ENCODE measurements around the gene ZNF519.
"Not testable (repeated sequence)": the region's sequence is repeated elsewhere in the genome, so short reads cannot be mapped to it uniquely, and the experiment has no call there.

ZNF519 gene

DNA sequence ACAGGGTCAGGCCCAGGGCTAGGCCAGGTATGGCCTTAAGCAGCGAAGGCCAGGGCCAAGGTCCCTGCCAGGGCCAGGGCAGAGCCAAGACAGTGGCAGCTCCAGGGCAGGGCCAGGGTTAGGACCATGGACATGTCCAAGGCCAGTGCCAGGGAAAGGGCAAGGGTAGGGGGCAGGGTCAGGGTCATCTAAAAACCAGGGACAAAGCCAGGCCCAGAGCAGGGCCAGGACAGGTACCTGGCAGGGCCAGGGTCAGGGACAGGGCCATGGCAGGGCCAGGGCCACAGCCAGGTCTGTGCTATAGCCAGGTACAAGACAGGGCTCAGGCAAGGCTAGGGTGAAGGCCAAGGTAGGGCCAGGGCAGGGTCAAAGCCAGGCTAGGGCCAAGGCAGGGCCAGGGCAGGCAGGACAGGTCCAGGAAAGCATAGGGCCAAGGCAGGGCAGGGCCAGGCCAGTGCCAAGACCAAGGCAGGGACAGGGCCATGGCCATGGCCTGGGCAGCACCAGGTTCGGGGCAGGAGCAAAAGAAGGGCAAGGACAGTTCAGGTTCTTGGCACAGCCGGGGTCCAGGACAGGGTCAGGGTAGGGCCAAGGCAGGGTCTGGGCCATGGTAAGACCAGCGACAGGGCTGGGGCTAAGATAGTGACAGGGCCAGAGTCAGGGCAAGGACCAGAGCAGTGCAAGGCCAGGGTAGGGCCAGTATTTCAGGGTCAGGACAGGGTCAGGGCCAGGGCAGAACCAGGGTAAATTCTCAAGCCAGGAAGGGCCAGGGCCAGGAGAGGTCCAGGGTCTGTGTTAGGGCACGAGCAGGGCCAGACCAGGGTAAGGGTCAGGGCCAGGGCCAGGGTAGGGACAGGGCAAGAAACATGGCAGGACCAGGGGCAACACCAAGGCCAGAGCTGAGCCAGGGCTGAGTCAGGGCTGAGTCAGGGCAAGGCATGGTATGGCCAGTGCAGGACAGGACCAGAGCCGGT lies 40.2 kb upstream of the ZNF519 start:
- H3K27me3 ChIP-seq (ENCODE audit: insufficient read depth, low read length); H3K4me1 ChIP-seq (ENCODE audit: control insufficient read depth in 1 of 2, insufficient read depth in 2 of 2, low read length in 2 of 2); H4K91ac ChIP-seq (ENCODE audit: low read depth, low read length); H3K27ac ChIP-seq (ENCODE audit: low read depth, low read length); H2BK120ac ChIP-seq (ENCODE audit: insufficient read depth, low read length, poor library complexity); H3K9ac ChIP-seq (ENCODE audit: low read length); H3K4ac ChIP-seq (ENCODE audit: low read depth, low read length); H3K4me2 ChIP-seq (ENCODE audit: low read length); H3K79me1 ChIP-seq (ENCODE audit: low read length); H4K12ac ChIP-seq (ENCODE audit: low read depth, low read length); H4K8ac ChIP-seq (ENCODE audit: low read depth, low read length); H3K14ac ChIP-seq (ENCODE audit: low read length); H3K79me2 ChIP-seq (ENCODE audit: control insufficient read depth, insufficient read depth, low read length, poor library complexity); H2BK5ac ChIP-seq (ENCODE audit: low read depth, low read length, poor library complexity); H3K4me3 ChIP-seq (ENCODE audit: low read depth, low read length); H3K36me3 ChIP-seq (ENCODE audit: control insufficient read depth in 1 of 2, insufficient read depth in 2 of 2, low read length in 2 of 2); DNase-seq; H2AFZ ChIP-seq (ENCODE audit: insufficient read depth, low read length, poor library complexity); H2AK5ac ChIP-seq (ENCODE audit: low read length); H3K18ac ChIP-seq (ENCODE audit: low read length); H3K23ac ChIP-seq (ENCODE audit: low read length); H2BK12ac ChIP-seq (ENCODE audit: low read length): not testable (repeated sequence)
- WGBS (ENCODE audit: extremely low coverage, insufficient coverage, insufficient read length): no CpG with 5 or more reads among the region's 6 CpGs
- peaks cover 49% of the 10 kb centered on the region for H3K9me3 ChIP-seq (ENCODE audit: insufficient read depth, low read depth, low read length)

DNA sequence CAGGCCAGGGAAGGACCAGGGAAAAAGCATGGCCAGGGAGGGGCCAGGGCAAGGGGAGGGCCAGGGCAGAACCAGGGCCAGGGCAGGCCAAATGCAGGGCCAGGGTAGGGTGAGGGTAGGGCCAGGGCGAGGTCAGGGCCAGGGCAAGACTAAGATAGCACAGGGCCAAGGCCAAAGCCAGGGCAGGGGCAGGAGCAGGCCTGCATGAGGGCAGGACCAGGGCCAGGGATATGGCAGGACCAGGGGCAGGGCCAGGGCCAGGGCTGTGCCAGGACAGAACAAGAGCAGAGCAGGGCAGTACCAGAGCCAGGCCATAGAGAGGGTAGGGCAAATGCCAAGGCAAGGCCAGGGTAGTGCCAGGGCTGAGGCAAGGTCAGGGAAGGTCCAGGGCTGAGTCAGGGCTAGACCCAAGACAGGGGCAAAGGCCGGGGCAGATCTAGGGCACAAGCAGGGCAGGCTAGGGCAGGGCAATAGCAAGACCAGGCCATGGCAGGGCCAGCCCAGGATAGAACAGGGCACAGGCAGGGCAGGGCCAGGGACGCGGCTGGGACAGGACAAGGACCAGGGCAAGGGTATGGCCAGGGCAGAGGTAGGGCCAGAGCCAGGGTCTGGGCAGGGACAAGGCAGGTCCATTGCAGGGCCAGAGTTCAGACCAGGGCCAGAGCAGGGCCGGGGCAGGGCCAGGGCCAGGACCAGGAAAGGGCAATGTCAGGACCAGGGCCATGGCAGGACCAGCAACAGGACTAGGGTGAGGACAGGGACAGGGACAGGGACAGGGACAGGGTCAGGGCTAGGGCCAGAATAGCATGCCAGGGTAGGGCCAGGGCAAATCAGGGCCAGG lies 39.3 kb upstream of the ZNF519 start:
- not testable (repeated sequence) for H3K4ac ChIP-seq (ENCODE audit: low read depth, low read length); H3K27ac ChIP-seq (ENCODE audit: low read depth, low read length)
- no CpG with 5 or more reads among the region's 5 CpGs for WGBS (ENCODE audit: extremely low coverage, insufficient coverage, insufficient read length)

DNA sequence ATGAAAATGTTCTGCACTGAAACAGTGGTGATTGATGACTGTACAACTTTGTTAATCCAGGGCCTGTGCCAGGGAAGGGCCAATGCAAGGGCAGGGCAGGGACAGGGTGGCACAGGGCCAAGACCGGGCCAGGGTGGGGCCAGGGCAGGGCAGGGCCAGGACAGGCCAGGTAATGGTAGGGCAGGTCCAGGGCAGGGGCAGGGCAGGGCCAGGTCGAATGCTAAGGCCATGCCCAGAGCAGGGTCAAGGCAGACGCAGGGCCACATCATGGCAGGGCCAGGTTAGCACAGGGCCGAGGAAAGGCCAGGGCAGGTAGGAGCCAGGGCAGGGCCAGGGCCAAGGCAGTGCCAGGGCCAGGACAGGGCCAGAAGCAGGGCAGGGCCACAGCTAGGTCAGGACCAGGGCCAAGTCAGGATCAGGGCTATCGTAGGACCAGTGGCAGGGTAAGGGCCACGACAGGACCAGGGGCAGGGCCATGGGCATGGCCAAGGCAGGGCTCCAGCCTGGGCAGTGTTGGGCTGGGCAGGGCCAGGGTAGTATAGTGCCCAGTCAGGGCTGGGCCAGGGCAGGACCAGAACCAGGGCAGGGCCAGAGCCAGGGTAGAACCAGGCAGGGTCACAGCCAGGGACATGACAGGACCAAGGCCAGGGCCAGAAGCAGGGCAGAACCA lies 38.3 kb upstream of the ZNF519 start:
- H2BK12ac ChIP-seq (ENCODE audit: low read length); DNase-seq; H2BK5ac ChIP-seq (ENCODE audit: low read depth, low read length, poor library complexity); H2AK5ac ChIP-seq (ENCODE audit: low read length); H3K4me2 ChIP-seq (ENCODE audit: low read length); H3K4me1 ChIP-seq (ENCODE audit: control insufficient read depth in 1 of 2, insufficient read depth in 2 of 2, low read length in 2 of 2); H3K18ac ChIP-seq (ENCODE audit: low read length); H3K4me3 ChIP-seq (ENCODE audit: low read depth, low read length); H3K27me3 ChIP-seq (ENCODE audit: insufficient read depth, low read length); H3K79me1 ChIP-seq (ENCODE audit: low read length); H3K4ac ChIP-seq (ENCODE audit: low read depth, low read length); H3K79me2 ChIP-seq (ENCODE audit: control insufficient read depth, insufficient read depth, low read length, poor library complexity); H3K9ac ChIP-seq (ENCODE audit: low read length); H3K14ac ChIP-seq (ENCODE audit: low read length); H4K12ac ChIP-seq (ENCODE audit: low read depth, low read length); H2AFZ ChIP-seq (ENCODE audit: insufficient read depth, low read length, poor library complexity); H4K91ac ChIP-seq (ENCODE audit: low read depth, low read length); H3K27ac ChIP-seq (ENCODE audit: low read depth, low read length); H2BK120ac ChIP-seq (ENCODE audit: insufficient read depth, low read length, poor library complexity); H4K8ac ChIP-seq (ENCODE audit: low read depth, low read length); H3K36me3 ChIP-seq (ENCODE audit: control insufficient read depth in 1 of 2, insufficient read depth in 2 of 2, low read length in 2 of 2); H3K23ac ChIP-seq (ENCODE audit: low read length): not testable (repeated sequence)
- WGBS (ENCODE audit: extremely low coverage, insufficient coverage, insufficient read length): no CpG with 5 or more reads among the region's 6 CpGs
- H3K9me3 ChIP-seq (ENCODE audit: insufficient read depth, low read depth, low read length): peaks cover 48% of the 10 kb centered on the region

More for the DNA sequence above, 39.3 kb upstream of the ZNF519 start:
- not testable (repeated sequence) for H4K8ac ChIP-seq (ENCODE audit: low read depth, low read length); H3K4me3 ChIP-seq (ENCODE audit: low read depth, low read length); H3K14ac ChIP-seq (ENCODE audit: low read length); H4K91ac ChIP-seq (ENCODE audit: low read depth, low read length); DNase-seq; H2AFZ ChIP-seq (ENCODE audit: insufficient read depth, low read length, poor library complexity); H3K4me2 ChIP-seq (ENCODE audit: low read length); H2AK5ac ChIP-seq (ENCODE audit: low read length); H3K18ac ChIP-seq (ENCODE audit: low read length); H2BK120ac ChIP-seq (ENCODE audit: insufficient read depth, low read length, poor library complexity); H3K27me3 ChIP-seq (ENCODE audit: insufficient read depth, low read length); H3K4me1 ChIP-seq (ENCODE audit: control insufficient read depth in 1 of 2, insufficient read depth in 2 of 2, low read length in 2 of 2); H3K79me1 ChIP-seq (ENCODE audit: low read length); H3K79me2 ChIP-seq (ENCODE audit: control insufficient read depth, insufficient read depth, low read length, poor library complexity); H2BK5ac ChIP-seq (ENCODE audit: low read depth, low read length, poor library complexity); H3K9ac ChIP-seq (ENCODE audit: low read length); H2BK12ac ChIP-seq (ENCODE audit: low read length); H3K36me3 ChIP-seq (ENCODE audit: control insufficient read depth in 1 of 2, insufficient read depth in 2 of 2, low read length in 2 of 2); H3K23ac ChIP-seq (ENCODE audit: low read length); H4K12ac ChIP-seq (ENCODE audit: low read depth, low read length)
- H3K9me3 ChIP-seq (ENCODE audit: insufficient read depth, low read depth, low read length): peaks cover 48% of the 10 kb centered on the region

DNA sequence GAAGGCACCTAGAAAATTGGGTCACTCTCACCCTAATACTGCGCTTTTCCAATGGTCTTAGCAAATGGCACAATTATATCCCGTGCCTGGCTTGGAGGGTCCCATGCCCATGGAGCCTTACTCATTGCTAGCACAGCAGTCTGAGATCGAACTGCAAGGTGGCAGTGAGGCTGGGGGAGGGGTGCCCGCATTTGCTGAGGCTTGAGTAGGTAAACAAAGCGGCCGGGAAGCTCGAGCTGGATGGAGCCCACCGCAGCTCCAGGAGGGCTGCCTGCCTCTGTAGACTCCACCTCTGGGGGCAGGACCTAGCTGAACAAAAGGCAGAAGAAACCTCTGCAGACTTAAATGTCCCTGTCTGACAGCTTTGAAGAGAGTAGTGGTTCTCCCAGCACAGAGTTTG lies 30.7 kb upstream of the ZNF519 start:
- not testable (repeated sequence) for H3K79me1 ChIP-seq (ENCODE audit: low read length); H3K27me3 ChIP-seq (ENCODE audit: insufficient read depth, low read length); H3K23ac ChIP-seq (ENCODE audit: low read length); H4K8ac ChIP-seq (ENCODE audit: low read depth, low read length); H3K27ac ChIP-seq (ENCODE audit: low read depth, low read length); H4K91ac ChIP-seq (ENCODE audit: low read depth, low read length); H3K14ac ChIP-seq (ENCODE audit: low read length); H3K4me2 ChIP-seq (ENCODE audit: low read length); H3K9ac ChIP-seq (ENCODE audit: low read length); H2AFZ ChIP-seq (ENCODE audit: insufficient read depth, low read length, poor library complexity); H3K4me3 ChIP-seq (ENCODE audit: low read depth, low read length); H3K9me3 ChIP-seq (ENCODE audit: insufficient read depth, low read depth, low read length); H3K79me2 ChIP-seq (ENCODE audit: control insufficient read depth, insufficient read depth, low read length, poor library complexity); H2BK5ac ChIP-seq (ENCODE audit: low read depth, low read length, poor library complexity); H3K36me3 ChIP-seq (ENCODE audit: control insufficient read depth in 1 of 2, insufficient read depth in 2 of 2, low read length in 2 of 2); DNase-seq; H3K18ac ChIP-seq (ENCODE audit: low read length); H4K12ac ChIP-seq (ENCODE audit: low read depth, low read length); H2BK12ac ChIP-seq (ENCODE audit: low read length); H3K4ac ChIP-seq (ENCODE audit: low read depth, low read length); H3K4me1 ChIP-seq (ENCODE audit: control insufficient read depth in 1 of 2, insufficient read depth in 2 of 2, low read length in 2 of 2); H2BK120ac ChIP-seq (ENCODE audit: insufficient read depth, low read length, poor library complexity); H2AK5ac ChIP-seq (ENCODE audit: low read length)
- WGBS (ENCODE audit: extremely low coverage, insufficient coverage, insufficient read length): no CpG with 5 or more reads among the region's 8 CpGs
